Measurements from ENCODE around the gene IL10RA. TPM values are rescaled to one million over a fixed set of nuclear protein-coding genes. Genes with fewer than 3 reads are reported as not detected.

Gene IL10RA
- total and polyA plus RNA-seq, 2 of the 4 experiments (the other 2 are of a cell fraction): 0.12 TPM; not detected in 1

DNA sequence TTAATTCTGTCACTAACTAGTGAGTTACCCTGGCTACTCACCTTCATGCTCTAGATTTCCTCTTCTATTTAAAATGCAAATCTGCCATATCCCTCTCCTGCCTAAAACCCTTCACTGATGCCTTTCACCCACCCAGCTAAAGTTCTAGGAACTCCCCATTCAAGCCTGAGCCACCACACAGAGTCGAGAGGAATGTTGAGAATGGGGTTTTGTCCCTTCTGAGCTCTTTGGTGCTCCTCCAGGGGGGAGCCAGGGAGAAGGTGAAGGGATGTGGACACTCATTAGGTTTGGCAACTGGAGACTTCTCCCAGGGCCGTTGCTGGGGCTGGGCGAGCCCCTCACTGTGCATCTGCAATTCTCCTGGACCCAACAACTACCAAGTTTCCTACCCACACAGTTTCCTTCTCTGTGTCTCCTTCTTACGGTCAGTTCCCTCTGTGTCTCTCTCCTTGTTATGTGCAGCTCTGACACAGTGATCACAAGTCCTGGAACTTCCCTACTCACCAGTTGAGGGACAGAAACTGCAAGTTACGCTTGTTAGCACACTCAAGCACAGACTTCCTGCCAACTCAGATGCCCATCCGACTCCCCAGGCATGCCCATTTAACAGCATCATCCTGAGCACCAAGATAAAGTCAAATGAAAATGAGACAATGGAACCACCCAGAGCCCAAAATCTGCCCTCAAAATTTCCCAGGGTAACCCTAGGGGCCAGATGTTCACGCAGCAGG, 6.5 kb upstream of the IL10RA start:
- Histone ChIP-seq H3K9ac (ENCODE audit: low read depth, low read length) (no peak overlapping the region), H2AFZ (replicated peaks; ENCODE audit: low read length, poor library complexity) (no peak overlapping the region), H3K27me3 (ENCODE audit: control insufficient read depth, insufficient read depth, low read length) (no peaks in the 10 kb centered on the region; the same call in 1 of the 2 replicates), H2BK15ac (ENCODE audit: low read depth, low read length) (no peak overlapping the region), H3K23ac (ENCODE audit: low read depth, low read length) (no peak overlapping the region), H2BK20ac (ENCODE audit: low read depth, low read length) (no peak overlapping the region), H3K36me3 (ENCODE audit: control insufficient read depth, insufficient read depth, low read length) (no peaks in the 10 kb centered on the region), H3K4me2 (ENCODE audit: low read depth, low read length) (no peak overlapping the region), H4K8ac (ENCODE audit: low read depth in 2 of 2, low read length in 2 of 2) (no peak overlapping the region), H3K27ac (ENCODE audit: insufficient read depth, low read length) (no peak overlapping the region), H2AK9ac (replicated peaks; ENCODE audit: low read depth, low read length, poor library complexity) (no peak overlapping the region), H3K4me1 (ENCODE audit: control insufficient read depth, insufficient read depth, low read length) (no peaks in the 10 kb centered on the region), H3K4me3 (ENCODE audit: insufficient read depth, low read depth, low read length) (no peak overlapping the region), H3K9me1 (ENCODE audit: insufficient read depth, low read length) (no peaks in the 10 kb centered on the region), H2BK5ac (ENCODE audit: low read depth, low read length, poor library complexity, severe bottlenecking) (no peak overlapping the region), H4K20me1 (ENCODE audit: insufficient read depth, low read length) (no peaks in the 10 kb centered on the region), H3K14ac (replicated peaks; ENCODE audit: low read depth, low read length) (no peak overlapping the region), H4K5ac (ENCODE audit: low read depth, low read length) (no peak overlapping the region), H3K56ac (ENCODE audit: extremely low read depth, insufficient read depth, low read length) (no peak overlapping the region), H3K4ac (ENCODE audit: low read depth, low read length) (no peak overlapping the region), H2AK5ac (ENCODE audit: low read depth, low read length) (no peak overlapping the region), H2BK120ac (ENCODE audit: low read depth, low read length) (no peak overlapping the region), H3K9me3 (ENCODE audit: control insufficient read depth, insufficient read depth, low read length) (no peaks in the 10 kb centered on the region), H3K79me1 (ENCODE audit: low read depth in 1 of 2, low read length in 2 of 2) (no peaks in the 10 kb centered on the region), H3K18ac (ENCODE audit: low read depth, low read length) (no peak overlapping the region), H4K91ac (ENCODE audit: insufficient read depth, low read depth, low read length) (no peak overlapping the region)
- intact Hi-C loops (cut with micrococcal nuclease): no loop called here
- ATAC-seq (ENCODE audit: low read depth): no peak
- in situ Hi-C loops (cut with MboI; ENCODE audit: low sequenced_read_pairs): no loop called here
- DNase-seq: no peak
- POLR2A ChIA-PET (ENCODE audit: unreplicated experiment): no interaction called here
- WGBS, 2 experiments (ENCODE audit: extremely low coverage in 2 of 2, insufficient read length in 1 of 2): 71% methylated on average over 3 of the region's 7 CpGs; no CpG with 5 or more reads in 1 of the 2 experiments
- no peak for TF ChIP-seq MAFK (IDR thresholded peaks at IDR 0.05; ENCODE audit: low read depth, low read length)
- TF ChIP-seq CEBPB (IDR thresholded peaks at IDR 0.05; ENCODE audit: low read depth, low read length): no peak
- no TSS peak for BruUV-seq (replicated peaks)
- dilution Hi-C loops (cut with HindIII; ENCODE audit: low sequenced_read_pairs, unreplicated experiment): no loop called here
- CTCF ChIA-PET: no interaction called here
